Measurements from ENCODE around the gene SMIM22. TPM values are rescaled to one million over a fixed set of nuclear protein-coding genes. Genes with fewer than 3 reads are reported as not detected.

The SMIM22 gene
- total and polyA plus RNA-seq, 2 of the 8 experiments (the other 6 are each of a cell fraction or from before 2014, with no cell fraction given), result not detected

DNA sequence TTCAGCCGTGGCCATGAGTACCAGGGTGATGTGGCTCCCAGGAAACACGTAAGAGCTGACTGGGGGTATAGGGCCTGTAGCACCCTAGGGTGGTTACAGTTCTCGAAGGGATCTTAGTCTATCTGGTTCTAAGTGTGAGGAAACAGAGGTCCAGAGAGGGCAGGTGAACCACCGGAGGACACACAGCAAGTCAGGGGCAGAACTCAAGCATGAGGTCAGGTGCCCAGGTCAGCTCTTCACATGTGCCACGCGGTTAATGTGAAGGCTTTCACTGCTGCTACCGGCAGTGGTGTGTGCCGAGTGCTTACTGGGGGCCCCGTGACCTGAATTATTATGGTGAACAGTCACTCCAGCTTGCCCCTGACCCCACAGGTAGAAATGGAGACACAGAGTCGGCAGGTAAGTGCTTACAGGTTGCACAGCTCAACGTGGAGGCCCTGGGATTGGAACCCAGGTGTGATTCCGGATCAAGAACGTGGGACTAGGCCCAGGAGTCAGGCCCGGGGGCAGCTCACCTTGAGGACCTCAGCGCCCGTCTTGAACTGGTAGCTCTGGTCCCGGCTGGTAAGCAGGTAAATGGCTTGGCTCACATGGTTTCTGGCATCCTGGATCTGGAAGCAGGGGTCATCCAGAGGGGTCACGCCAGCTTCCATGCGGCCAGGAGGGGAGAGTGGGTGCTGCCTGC, 4.1 kb downstream of the SMIM22 start:
- Histone ChIP-seq H2AK5ac (ENCODE audit: low read depth, low read length) (no peak overlapping the region), H4K91ac (replicated peaks; ENCODE audit: insufficient read length, low read length) (no peak overlapping the region), H3K4ac (replicated peaks; ENCODE audit: insufficient read length, low read depth, low read length) (no peak overlapping the region), H2BK15ac (ENCODE audit: low read length) (no peak overlapping the region), H3K23me2 (ENCODE audit: low read depth, low read length) (peaks cover 8% of the 10 kb centered on the region; the same call in 1 of the 2 replicates), H3K4me2 (ENCODE audit: insufficient read depth in 1 of 2, low read depth in 2 of 2, low read length in 2 of 2) (no peak overlapping the region), H3K14ac (ENCODE audit: insufficient read length) (no peak overlapping the region), H3K9ac (replicated peaks in 1 of 4; ENCODE audit: extremely low read depth in 1 of 4, low read depth in 3 of 4, low read length in 3 of 4) (no peak overlapping the region), H3K27ac (ENCODE audit: low read depth, low read length) (no peak overlapping the region), H2BK12ac (ENCODE audit: low read depth, low read length) (no peak overlapping the region), H3K79me1 (ENCODE audit: low read depth, low read length) (no peaks in the 10 kb centered on the region), H2AFZ (ENCODE audit: low read length) (no peak overlapping the region), H2BK120ac (replicated peaks; ENCODE audit: low read depth, low read length) (no peak overlapping the region), H2BK20ac (ENCODE audit: low read length) (no peak overlapping the region), H3K36me3 (ENCODE audit: control insufficient read depth in 2 of 4, insufficient read depth in 4 of 4, low read length in 3 of 4) (peaks cover 0 to 6% (median 1%) of the 10 kb centered on the region in 4 experiments; a peak in 4 of 8 replicates), H3K79me2 (ENCODE audit: control insufficient read depth in 1 of 2, insufficient read depth in 2 of 2, low read length in 2 of 2) (no peaks in the 10 kb centered on the region), H4K20me1 (replicated peaks in 1 of 2; ENCODE audit: control insufficient read depth in 1 of 2, insufficient read depth in 2 of 2, low read length in 2 of 2) (peaks cover 0 to 7% of the 10 kb centered on the region in 2 experiments), H3K18ac (ENCODE audit: extremely low read depth, low read length) (no peak overlapping the region), H3K9me3 (ENCODE audit: insufficient read depth in 2 of 2, low read depth in 1 of 2, low read length in 1 of 2) (no peaks in the 10 kb centered on the region), H3K56ac (replicated peaks; ENCODE audit: insufficient read length, low read depth, low read length) (no peak overlapping the region), H3K4me1 (replicated peaks in 1 of 4; ENCODE audit: control insufficient read depth in 3 of 4, insufficient read depth in 4 of 4, low read length in 3 of 4) (peaks cover 0 to 14% (median 8%) of the 10 kb centered on the region in 4 experiments; a peak in 4 of 7 replicates), H3K4me3 (ENCODE audit: extremely low read depth in 1 of 4, insufficient read depth in 2 of 4, low read depth in 3 of 4, low read length in 4 of 4) (no peak overlapping the region), H3K27me3 (replicated peaks in 1 of 4; ENCODE audit: control insufficient read depth in 3 of 4, extremely low read depth in 1 of 4, insufficient read depth in 3 of 4, low read length in 3 of 4) (no peaks in the 10 kb centered on the region), H4K8ac (ENCODE audit: extremely low read depth, insufficient read depth, low read length) (no peak overlapping the region), H4K5ac (ENCODE audit: insufficient read length, low read depth, low read length) (no peak overlapping the region), H2BK5ac (ENCODE audit: low read depth, low read length) (no peak overlapping the region), H3K23ac (ENCODE audit: insufficient read length) (no peak overlapping the region)
- no peak for DNase-seq (ENCODE audit: low read depth in 1 of 2, low spot score in 2 of 2)
- no peak for FAIRE-seq
- ChIA-PET CTCF (ENCODE audit: partially characterized antibody) (interaction anchor here (0.8 to 1.2 kb wide), 2 partner anchors 33 to 37 kb away, joined by 3 read pairs; partner anchors contain the start of gene ZNF500), POLR2A (ENCODE audit: partially characterized antibody) (interaction anchor here (1.6 kb wide), 2 partner anchors 9 to 65 kb away, joined by 4 read pairs; partner anchors contain the start of genes ANKS3 and DNAAF8)
- WGBS, 2 experiments (ENCODE audit: extremely low coverage in 1 of 2, insufficient coverage in 1 of 2, insufficient read length in 1 of 2, insufficient replicate concordance in 2 of 2, low coverage in 1 of 2, low lambda C conversion rate in 2 of 2, missing lambda C conversion rate in 1 of 2), result 92% methylated on average over 19 of the region's 19 CpGs; no CpG with 5 or more reads in 1 of the 2 experiments
- no peak for TF ChIP-seq CTBP2 (IDR thresholded peaks at IDR 0.05; ENCODE audit: borderline replicate concordance, insufficient read depth, insufficient read length, low read length)
- no peak for TF ChIP-seq KDM1A (IDR thresholded peaks at IDR 0.05; ENCODE audit: borderline replicate concordance, low read length)
- TF ChIP-seq RBBP5 (IDR thresholded peaks at IDR 0.05; ENCODE audit: borderline replicate concordance, low read depth, low read length), result no peak
- TF ChIP-seq RAD21 (IDR thresholded peaks at IDR 0.05 in 1 of 2, conservative IDR thresholded peaks at IDR 0.05 in 1 of 2; ENCODE audit: low read depth in 2 of 2, low read length in 2 of 2), result no peak
- no peak for TF ChIP-seq GTF2F1 (IDR thresholded peaks at IDR 0.05; ENCODE audit: borderline replicate concordance, low read depth, low read length)
- TF ChIP-seq, protein P1, sequence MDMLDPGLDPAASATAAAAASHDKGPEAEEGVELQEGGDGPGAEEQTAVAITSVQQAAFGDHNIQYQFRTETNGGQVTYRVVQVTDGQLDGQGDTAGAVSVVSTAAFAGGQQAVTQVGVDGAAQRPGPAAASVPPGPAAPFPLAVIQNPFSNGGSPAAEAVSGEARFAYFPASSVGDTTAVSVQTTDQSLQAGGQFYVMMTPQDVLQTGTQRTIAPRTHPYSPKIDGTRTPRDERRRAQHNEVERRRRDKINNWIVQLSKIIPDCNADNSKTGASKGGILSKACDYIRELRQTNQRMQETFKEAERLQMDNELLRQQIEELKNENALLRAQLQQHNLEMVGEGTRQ (IDR thresholded peaks at IDR 0.05; ENCODE audit: low read length), result no peak
- TF ChIP-seq BCL11A (IDR thresholded peaks at IDR 0.05; ENCODE audit: low read depth in 2 of 2, low read length in 2 of 2), result no peak
- no peak for TF ChIP-seq NANOG (IDR thresholded peaks at IDR 0.05; ENCODE audit: insufficient read depth, low read depth, low read length, poor library complexity, severe bottlenecking)
- no peak for TF ChIP-seq ASH2L (IDR thresholded peaks at IDR 0.05; ENCODE audit: low read length)
- no peak for TF ChIP-seq CHD1 (IDR thresholded peaks at IDR 0.05; ENCODE audit: low read depth, low read length)

All from H1 (cell line).